Measurements from ENCODE around the gene TAF12.
"Not testable (repeated sequence)": the region's sequence is repeated elsewhere in the genome, so short reads cannot be mapped to it uniquely, and the experiment has no call there.

TAF12 gene

DNA sequence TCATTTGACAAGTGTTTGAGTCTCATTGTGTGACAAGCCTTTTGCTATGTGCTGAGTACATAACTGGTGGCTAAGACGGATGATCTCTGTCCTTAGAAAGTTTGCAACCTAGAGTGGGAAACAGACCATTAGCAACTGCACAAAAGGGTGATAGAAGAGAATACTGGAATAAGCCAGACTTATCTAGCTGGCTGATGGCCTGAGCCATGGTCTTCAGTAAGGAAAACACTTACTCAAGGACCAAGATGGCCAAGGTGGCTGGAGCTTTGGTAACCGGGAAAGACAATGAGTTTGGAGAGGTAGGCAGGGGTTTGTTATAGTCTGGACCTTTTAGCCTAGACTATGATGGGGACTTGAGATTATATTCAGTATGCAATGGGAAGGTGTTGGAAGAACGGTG, 1.6 kb upstream of the TAF12 start:
- no peak for DNase-seq (ENCODE audit: low spot score)

- peak; percentile 41 for DNase-seq (ENCODE audit: low spot score)
Observed at GRCh38 chr1:28642056-28642846, 616 bp downstream of the TAF12 start.

GRCh38 chr1:28640766-28641165, 2.1 kb downstream of the TAF12 start:
- DNase-seq (ENCODE audit: low spot score), result peak; percentile 71

DNA sequence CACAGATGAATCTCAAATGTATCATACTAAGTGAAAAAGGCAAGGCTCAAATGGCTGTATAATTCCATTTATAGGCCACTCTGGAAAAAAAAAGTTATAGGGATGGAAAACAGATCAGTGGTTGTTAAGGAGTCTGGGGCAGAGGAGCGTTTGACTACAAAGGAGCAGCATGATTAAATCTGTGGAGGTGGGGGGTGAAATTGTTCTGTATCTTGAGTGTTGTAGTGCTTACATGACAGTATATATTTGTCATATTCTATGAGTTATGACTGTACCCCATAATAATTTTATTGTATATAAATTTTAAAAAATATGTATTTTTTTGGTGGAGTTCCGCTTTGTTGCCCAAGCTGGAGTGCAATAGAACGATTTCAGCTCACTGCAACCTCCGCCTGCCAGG, 10.3 kb downstream of the TAF12 start:
- DNase-seq (ENCODE audit: low spot score), result no peak

DNA sequence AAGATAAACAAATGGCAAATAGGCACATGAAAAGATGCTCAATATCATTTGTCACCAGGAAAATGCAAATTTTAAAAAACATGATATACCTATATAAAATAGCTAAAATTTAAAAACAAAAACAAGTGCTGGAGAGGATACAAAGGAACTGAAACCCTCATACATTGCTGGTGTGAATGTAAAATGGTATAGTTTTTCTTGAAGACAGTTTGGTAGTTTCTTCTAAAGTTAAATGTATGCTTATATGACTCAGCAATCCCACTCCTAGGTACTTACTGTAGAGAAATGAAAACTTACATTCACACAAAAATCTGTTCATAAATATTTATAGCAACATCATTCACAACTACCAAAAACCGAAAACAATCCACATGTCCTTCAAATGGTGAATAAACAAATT, 11.2 kb downstream of the TAF12 start:
- no peak for DNase-seq (ENCODE audit: low spot score)

GRCh38 chr1:28613175-28613574, 29.7 kb downstream of the TAF12 start:
- DNase-seq (ENCODE audit: low spot score), result no peak

DNA sequence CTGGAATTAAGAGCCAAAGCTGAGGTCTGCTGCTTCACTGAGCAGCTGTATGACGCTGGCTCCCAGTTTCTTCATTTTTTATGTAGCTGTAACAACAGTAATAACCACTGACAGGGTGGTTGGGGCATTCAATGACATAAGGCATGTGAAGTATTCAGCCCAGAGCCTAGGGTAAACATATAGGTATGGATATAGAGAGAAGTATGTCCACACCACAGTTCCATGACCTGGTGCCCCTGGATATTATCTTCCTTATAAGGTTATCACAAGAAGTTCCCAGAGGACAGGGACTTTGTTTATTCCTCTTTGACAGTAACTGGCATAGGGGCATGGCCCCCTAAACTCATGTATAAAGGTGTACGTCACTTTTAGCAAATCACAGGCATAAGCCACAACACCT, 36.1 kb downstream of the TAF12 start:
- no peak for DNase-seq (ENCODE audit: low spot score)

DNA sequence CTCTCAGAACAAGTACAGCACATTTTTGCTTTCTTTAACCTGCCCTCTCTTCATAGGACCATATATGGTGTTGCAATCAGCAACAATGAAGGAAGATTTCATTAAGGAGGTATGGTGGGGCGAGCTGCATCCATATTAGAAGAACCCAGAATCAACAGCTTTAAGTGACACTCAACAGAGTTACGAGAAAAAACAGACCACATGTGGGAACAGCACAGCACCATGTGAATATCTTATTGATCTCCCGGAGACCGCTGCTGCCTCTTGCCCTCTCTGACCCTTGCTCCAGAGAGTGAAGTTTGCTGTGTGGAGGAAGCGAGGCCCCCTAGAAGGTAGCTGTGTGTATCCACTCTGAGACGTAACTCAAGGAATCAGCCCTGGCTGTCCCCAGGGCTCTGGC, 37.9 kb downstream of the TAF12 start:
- DNase-seq (ENCODE audit: low spot score), result no peak

GRCh38 chr1:28604411-28604810, 38.5 kb downstream of the TAF12 start:
- no peak for DNase-seq (ENCODE audit: low spot score)

DNA sequence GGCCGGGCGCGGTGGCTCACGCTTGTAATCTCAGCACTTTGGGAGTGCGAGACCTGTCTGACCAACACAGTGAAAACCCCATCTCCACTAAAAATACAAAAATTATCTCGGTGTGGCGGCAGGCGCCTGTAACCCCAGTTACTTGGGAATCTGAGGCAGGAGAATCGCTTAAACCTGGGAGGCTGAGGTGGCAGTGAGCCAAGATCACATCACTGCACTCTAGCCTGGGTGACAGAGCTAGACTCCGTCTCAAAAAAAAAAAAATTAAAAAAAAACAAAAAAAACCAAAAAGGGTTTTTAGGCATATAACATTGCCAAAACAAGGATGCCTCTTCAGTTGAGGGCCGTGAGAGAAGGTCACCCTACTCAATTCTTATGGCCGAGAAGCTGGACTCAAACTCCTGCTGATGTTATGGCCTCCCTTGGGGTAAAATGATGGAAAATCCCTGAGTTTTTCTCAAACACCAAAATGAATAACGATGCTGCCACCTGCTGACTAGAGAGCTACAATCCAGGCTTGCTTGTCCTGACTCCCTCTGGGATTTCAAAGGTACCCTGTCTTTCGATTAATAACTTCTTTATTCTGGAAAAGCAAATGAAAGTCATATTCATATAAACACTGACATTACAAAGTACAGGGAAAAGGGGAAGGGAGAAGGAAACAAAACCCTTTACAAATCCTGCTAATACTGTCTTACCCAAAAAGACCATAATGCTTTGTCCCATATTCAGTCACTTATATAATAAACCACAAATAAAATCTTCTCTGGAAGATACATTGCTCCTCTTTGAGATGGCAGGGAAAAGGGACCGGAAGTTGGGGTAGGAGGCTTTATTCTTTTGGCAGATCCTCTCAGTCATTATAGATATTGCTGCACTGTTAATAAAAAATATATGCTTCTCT, 40.1 kb downstream of the TAF12 start:
- peak; percentile 82 for DNase-seq (ENCODE audit: low spot score)

GRCh38 chr1:28601696-28602095, 41.2 kb downstream of the TAF12 start:
- peak; percentile 62 for DNase-seq (ENCODE audit: low spot score)

- DNase-seq (ENCODE audit: low spot score), result not testable (repeated sequence)
Observed at GRCh38 chr1:28596276-28596675, 46.6 kb downstream of the TAF12 start.

DNA sequence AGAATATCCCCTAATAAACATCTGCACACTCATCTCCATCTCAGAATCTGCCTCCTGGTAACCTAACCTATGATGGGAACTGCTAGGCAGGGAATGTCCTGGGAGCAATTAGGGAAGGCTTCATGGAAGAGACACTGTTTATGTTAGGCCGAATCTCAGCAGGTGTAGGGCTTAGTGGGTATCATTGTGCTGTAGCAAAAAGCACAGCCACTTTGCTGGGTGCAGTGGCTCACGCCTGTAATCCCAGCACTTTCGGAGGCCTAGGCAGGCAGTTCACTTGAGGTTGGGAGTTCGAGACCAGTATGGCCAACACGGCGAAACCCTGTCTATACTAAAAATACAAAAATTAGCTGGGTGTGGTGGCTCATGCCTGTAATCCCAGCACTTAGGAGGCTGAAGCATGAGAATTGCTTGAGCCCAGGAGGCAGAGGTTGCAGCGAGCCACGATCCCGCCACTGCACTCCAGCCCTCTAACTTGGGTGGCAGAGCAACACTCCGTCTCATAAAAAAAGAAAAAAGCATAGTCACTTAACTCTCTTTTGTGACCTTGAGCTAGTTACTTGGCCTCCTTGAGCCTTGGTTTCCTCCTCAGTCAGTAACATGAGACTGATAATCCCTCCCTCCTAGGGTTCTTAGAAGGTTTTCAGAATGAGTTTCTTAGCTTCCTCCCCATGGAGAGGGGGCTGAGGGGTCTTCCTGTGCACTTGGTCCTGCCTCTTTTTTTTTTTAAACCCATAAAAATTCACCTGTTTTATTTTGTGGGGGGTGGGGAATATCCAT, 47.3 kb downstream of the TAF12 start:
- no peak for DNase-seq (ENCODE audit: low spot score)

DNA sequence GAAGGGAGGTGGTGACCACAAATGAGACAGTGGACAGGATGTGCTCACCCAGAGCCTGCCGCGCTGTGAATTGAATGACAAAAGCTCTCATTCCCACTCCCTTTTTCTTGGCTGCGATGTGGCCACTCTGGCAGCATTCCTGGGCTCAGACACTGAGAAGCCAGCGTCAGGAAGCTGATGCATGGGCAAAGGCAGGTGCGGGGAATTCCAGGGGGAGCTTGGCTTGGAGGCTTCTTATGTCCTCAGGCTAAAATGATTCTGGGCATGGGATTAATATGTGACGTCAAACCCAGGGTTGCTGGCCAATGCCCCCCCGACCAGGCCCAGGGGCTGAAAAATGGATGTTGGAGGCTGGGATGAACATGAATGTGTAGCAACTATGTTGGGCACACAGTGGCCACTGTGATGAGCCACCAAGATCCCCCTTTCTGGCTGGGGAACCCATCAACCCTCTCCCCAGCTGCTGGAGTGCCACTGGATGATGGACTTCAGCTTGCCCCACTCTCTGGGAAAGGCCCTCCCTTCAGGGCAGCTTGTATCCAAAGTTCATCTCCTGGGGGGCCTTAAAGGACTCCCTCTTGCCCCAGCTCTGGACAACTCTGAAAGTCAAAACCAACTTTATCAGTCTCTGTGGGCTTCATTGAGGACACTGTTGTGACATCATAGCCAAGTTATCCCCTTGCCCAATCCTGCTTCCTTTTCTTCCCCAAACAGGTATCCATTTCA, 48.0 kb downstream of the TAF12 start:
- DNase-seq (ENCODE audit: low spot score), result not testable (repeated sequence)

GRCh38 chr1:28593988-28594356, 48.9 kb downstream of the TAF12 start:
- not testable (repeated sequence) for DNase-seq (ENCODE audit: low spot score)

- no peak for DNase-seq (ENCODE audit: low spot score)
Observed at GRCh38 chr1:28592321-28593071, 50.4 kb downstream of the TAF12 start.

DNA sequence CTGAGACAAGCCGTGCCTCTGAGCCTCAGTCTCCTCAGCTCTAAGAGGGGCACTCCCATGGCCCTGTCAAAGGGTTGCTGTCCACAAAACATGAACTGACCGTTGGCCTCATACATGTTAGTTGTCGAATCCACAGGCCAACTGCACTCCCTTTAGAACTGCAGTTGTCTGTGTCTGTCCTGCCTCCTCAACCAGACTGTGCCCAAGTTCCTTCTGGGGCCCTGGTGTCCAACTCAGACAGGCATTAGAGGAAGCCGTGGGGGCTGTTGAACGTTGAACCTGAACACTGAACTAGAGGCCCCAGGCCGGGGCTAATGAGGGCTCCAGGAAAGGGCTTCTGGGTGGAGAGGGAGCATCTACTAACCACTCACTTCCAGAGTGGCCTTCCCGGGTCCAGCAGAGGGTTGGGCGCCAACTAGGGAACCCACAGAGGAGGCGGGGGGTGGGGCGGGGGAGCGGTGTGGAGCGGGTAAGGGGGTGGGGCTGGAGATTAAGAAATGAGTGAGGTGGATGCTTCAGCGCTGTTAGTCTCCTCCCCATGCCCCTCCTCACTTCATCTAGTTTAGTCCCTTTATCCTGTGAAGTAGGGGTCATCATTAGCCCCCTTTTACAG, 51.1 kb downstream of the TAF12 start, which contains the start of gene RAB42:
RAB42 (plus strand) TSS at position 558 of the 613 bp plus-strand sequence. CDS start 247 bp downstream, outside the sequence.
- DNase-seq (ENCODE audit: low spot score), result no peak

GRCh38 chr1:28586585-28587391, 56.1 kb downstream of the TAF12 start:
- DNase-seq (ENCODE audit: low spot score), result not testable (repeated sequence)

DNA sequence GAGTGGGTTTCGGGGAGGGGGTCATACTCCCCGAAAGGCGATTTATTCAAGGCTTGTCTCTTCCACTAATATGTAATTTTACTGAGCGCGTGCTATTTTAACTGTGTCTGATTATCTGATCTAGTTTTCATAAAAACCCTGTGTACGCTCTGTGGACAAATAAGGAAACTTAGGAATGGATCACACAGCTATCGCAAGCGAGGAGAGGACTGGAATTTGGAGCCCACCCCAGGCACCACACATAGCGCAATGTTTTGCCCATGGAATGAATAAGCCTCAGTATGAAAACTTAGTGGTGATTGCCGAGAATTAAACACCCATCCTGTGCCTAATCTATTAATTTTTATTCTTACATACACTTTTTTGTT, 60.6 kb downstream of the TAF12 start:
- DNase-seq (ENCODE audit: low spot score), result peak; percentile 61
